Mesendoderm (in vitro differentiated cells): ENCODE data around the gene OR10G6. TPM values are rescaled to one million over a fixed set of nuclear protein-coding genes. Genes with fewer than 3 reads are reported as not detected.

ENCODE experiments used
- DNase-seq: peaks from one replicate; pipeline ENCODE4 v3.0.0; 2013
- H2AK5ac ChIP-seq: 2 replicates; pipeline ENCODE4 v1.6.1; 2013; ENCODE audit warnings: low read length, inconsistent platforms
- H2BK120ac ChIP-seq: 2 replicates; pipeline ENCODE4 v1.6.1; 2013; ENCODE audit warnings: low read depth, mild to moderate bottlenecking, low read length, moderate library complexity, mixed read lengths
- H2BK15ac ChIP-seq: replicated peaks from 2 replicates; pipeline ENCODE4 v1.6.1; 2013; ENCODE audit warnings: low read depth, mild to moderate bottlenecking, moderate library complexity
- H2BK5ac ChIP-seq: 2 replicates; pipeline ENCODE4 v1.6.1; 2013; ENCODE audit warnings: low read length, inconsistent platforms
- H3K18ac ChIP-seq: 2 replicates; pipeline ENCODE4 v1.6.1; 2013; ENCODE audit warnings: mild to moderate bottlenecking, low read length, mixed read lengths
- H3K23ac ChIP-seq: one replicate; pipeline ENCODE4 v1.6.1; 2013; ENCODE audit warnings: low read length
- H3K27ac ChIP-seq: 2 replicates; pipeline ENCODE4 v1.5.1; 2013; ENCODE audit warnings: low read depth, mild to moderate bottlenecking, inconsistent platforms, low read length, moderate library complexity
- H3K27me3 ChIP-seq: 2 replicates; pipeline ENCODE4 v1.6.1; 2013; ENCODE audit warnings: low read length, control low read depth, mild to moderate bottlenecking, inconsistent platforms; ENCODE audit not compliant: insufficient read depth, poor library complexity
- H3K36me3 ChIP-seq: 2 replicates; pipeline ENCODE4 v1.6.1; 2013; ENCODE audit warnings: low read length, inconsistent platforms; ENCODE audit not compliant: control insufficient read depth, insufficient read depth
- H3K4ac ChIP-seq: one replicate; pipeline ENCODE4 v1.6.1; 2013; ENCODE audit warnings: low read depth, mild to moderate bottlenecking, low read length, moderate library complexity
- H3K4me1 ChIP-seq: 2 replicates; pipeline ENCODE4 v1.6.1; 2013; ENCODE audit warnings: low read depth, low read length, inconsistent platforms; ENCODE audit not compliant: control insufficient read depth
- H3K4me2 ChIP-seq: 2 replicates; pipeline ENCODE4 v1.6.1; 2013; ENCODE audit warnings: low read length
- H3K4me3 ChIP-seq: 2 replicates; pipeline ENCODE4 v1.5.1; 2013; ENCODE audit warnings: mild to moderate bottlenecking, low read length
- H3K56ac ChIP-seq: one replicate; pipeline ENCODE4 v1.6.1; 2013; ENCODE audit warnings: low read length
- H3K79me1 ChIP-seq: 2 replicates; pipeline ENCODE4 v1.6.1; 2013; ENCODE audit warnings: low read length, inconsistent platforms
- H3K79me2 ChIP-seq: 2 replicates; pipeline ENCODE4 v1.6.1; 2013; ENCODE audit warnings: mild to moderate bottlenecking, low read length; ENCODE audit not compliant: control insufficient read depth, insufficient read depth
- H3K9ac ChIP-seq: 2 replicates; pipeline ENCODE4 v1.6.1; 2013; ENCODE audit warnings: low read length, inconsistent platforms
- H4K5ac ChIP-seq: one replicate; pipeline ENCODE4 v1.6.1; 2013; ENCODE audit warnings: low read length
- H4K8ac ChIP-seq: one replicate; pipeline ENCODE4 v1.6.1; 2013; ENCODE audit warnings: low read depth, mild to moderate bottlenecking, control low read depth, low read length, moderate library complexity
- WGBS: extraction: QIAGEN DNeasy Blood & Tissue Kit; methylation state at CpG from one replicate; pipeline ENCODE4 v1.1.7; 2013; ENCODE audit warnings: low lambda C conversion rate, missing lambda C conversion rate; ENCODE audit not compliant: insufficient coverage; ENCODE audit errors: extremely low coverage; 5-methylcytosine and 5-hydroxymethylcytosine counted together
- polyA plus RNA-seq, 2 experiments: library from polyadenylated mRNA; stranded (reverse); fragments of 200-250 nt; gene quantifications; one replicate each; pipeline ENCODE4 v1.2.3, GENCODE V29; 2013

Gene OR10G6, protein sequence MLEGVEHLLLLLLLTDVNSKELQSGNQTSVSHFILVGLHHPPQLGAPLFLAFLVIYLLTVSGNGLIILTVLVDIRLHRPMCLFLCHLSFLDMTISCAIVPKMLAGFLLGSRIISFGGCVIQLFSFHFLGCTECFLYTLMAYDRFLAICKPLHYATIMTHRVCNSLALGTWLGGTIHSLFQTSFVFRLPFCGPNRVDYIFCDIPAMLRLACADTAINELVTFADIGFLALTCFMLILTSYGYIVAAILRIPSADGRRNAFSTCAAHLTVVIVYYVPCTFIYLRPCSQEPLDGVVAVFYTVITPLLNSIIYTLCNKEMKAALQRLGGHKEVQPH
- not detected for polyA plus RNA-seq (2013, experiment 1 of 2)
- polyA plus RNA-seq (2013, experiment 2 of 2): not detected

DNA sequence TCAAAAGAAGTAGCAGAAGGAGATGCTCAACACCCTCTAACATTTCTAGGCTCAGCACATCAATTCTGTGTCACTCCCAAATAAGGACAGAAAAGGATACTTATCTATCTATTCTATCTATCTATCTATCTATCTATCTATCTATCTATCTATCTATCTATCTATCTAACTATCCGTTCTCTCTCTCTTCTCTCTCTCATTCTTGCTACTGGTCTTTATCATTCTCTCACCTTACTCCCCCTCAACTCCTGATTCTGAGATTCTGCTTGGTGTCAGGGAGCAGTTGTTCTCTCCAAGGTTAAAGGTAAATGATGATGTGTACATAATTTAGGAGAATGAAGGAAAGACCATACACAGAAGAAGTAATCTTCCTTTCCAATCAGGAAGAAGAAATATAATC, at the start of gene OR10G6:
Gene OR10G6 (minus strand): TSS at position 43 of the 400 bp plus-strand sequence. CDS start 0 bp downstream, at position 43.
- Histone ChIP-seq H3K4me3 (no peak within 1 kb of the TSS), H3K4me2 (no peak within 1 kb of the TSS), H3K4ac (no peak within 1 kb of the TSS), H3K56ac (no peak within 1 kb of the TSS), H3K79me2 (no peaks in the 10 kb centered on the region), H2BK15ac (no peak within 1 kb of the TSS), H2AK5ac (no peak within 1 kb of the TSS), H4K8ac (no peak within 1 kb of the TSS), H3K36me3 (no peaks in the 10 kb centered on the region), H3K27me3 (no peaks in the 10 kb centered on the region), H3K18ac (no peak within 1 kb of the TSS), H3K23ac (no peak within 1 kb of the TSS), H3K27ac (no peak within 1 kb of the TSS), H2BK120ac (no peak within 1 kb of the TSS), H3K4me1 (no peaks in the 10 kb centered on the region), H2BK5ac (no peak within 1 kb of the TSS), H3K9ac (no peak within 1 kb of the TSS), H3K79me1 (no peaks in the 10 kb centered on the region), H4K5ac (no peak within 1 kb of the TSS)
- WGBS: 100% methylated on average over 1 of the region's 1 CpG
- no peak for DNase-seq

DNA sequence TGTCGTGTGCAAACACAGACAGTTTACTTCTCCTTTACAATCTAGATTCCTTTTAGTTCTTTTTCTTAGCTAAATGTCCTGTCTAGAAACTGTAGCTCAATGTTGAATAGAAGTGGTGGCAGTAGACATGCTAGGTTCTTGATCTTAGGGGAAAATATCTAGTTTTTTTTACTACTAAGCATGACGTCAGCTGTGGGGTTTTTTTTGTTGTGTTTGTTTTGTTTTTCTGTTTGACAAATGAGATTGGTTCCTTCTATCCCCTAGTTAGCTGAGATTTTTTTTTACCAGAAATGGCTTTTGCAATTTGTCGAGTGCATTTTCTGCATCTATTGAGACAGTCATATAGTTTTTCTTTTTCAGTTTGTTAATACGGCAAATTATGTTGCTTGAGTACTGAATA, 48.5 kb upstream of the OR10G6 start:
- Histone ChIP-seq H3K9ac (no peak overlapping the region), H2BK15ac (no peak overlapping the region), H2BK120ac (no peak overlapping the region), H3K36me3 (no peaks in the 10 kb centered on the region), H2AK5ac (no peak overlapping the region), H2BK5ac (no peak overlapping the region), H3K4me3 (no peak overlapping the region), H3K18ac (no peak overlapping the region), H3K23ac (no peak overlapping the region), H3K79me2 (no peaks in the 10 kb centered on the region), H4K5ac (no peak overlapping the region), H3K27ac (no peak overlapping the region), H3K27me3 (no peaks in the 10 kb centered on the region), H3K4me2 (no peak overlapping the region), H3K56ac (no peak overlapping the region), H3K79me1 (no peaks in the 10 kb centered on the region), H3K4me1 (no peaks in the 10 kb centered on the region), H3K4ac (no peak overlapping the region), H4K8ac (no peak overlapping the region)
- no CpG with 5 or more reads among the region's 4 CpGs for WGBS
- DNase-seq: no peak

DNA sequence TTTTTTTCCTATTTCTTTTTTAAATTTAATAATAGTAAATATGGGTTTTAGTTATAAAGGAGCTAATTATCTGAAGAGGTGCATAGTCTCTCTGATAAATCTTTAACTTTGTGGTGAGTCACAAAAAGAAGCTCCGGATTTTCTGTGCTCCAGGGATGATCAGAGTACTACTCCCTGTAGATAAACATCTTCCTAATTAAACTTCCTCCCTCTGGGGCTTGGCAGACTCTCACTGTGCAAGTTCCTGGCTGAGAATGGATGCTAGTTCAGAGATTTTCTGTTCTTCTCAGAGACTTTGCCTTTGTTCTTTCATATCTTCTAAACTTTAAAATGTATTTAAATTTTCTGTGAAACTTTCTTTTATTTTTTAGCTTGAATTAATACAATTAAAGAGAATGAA, 46.3 kb upstream of the OR10G6 start, which contains the start of gene OR10G7:
Gene OR10G7 (minus strand): TSS at position 72 of the 400 bp plus-strand sequence. CDS start 2,324 bp downstream, outside the sequence.
- no peak within 1 kb of the TSS for H3K23ac ChIP-seq

DNA sequence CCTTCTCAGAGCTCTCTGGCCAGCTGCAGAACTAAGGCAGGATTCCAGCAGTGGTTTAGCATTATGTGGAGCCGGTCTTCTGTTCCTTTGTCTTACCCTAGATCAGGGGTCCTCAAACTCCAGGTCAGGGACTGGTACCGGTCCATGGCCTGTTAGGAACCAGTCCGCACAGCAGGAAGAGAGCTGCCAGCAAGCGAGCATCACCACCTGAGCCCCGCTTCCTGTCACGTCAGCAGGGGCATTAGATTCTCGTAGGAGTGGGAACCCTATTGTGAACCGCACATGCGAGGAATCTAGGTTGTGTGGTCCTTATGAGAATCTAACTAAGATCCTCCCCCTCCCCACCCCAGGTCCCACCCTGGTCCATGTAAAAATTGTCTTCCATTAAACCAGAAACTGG, 44.6 kb upstream of the OR10G6 start:
- no CpG with 5 or more reads among the region's 9 CpGs for WGBS
- Histone ChIP-seq H3K9ac (no peak overlapping the region), H3K4me2 (no peak overlapping the region), H3K23ac (no peak overlapping the region), H3K4me1 (no peaks in the 10 kb centered on the region), H2AK5ac (no peak overlapping the region), H4K8ac (no peak overlapping the region), H3K27me3 (no peaks in the 10 kb centered on the region), H3K27ac (no peak overlapping the region), H2BK15ac (no peak overlapping the region), H3K4me3 (no peak overlapping the region), H3K56ac (no peak overlapping the region), H3K18ac (no peak overlapping the region), H3K36me3 (no peaks in the 10 kb centered on the region), H3K79me2 (no peaks in the 10 kb centered on the region), H3K79me1 (no peaks in the 10 kb centered on the region), H2BK5ac (no peak overlapping the region), H3K4ac (no peak overlapping the region), H2BK120ac (no peak overlapping the region), H4K5ac (no peak overlapping the region)
- no peak for DNase-seq

More for the DNA sequence above, 46.3 kb upstream of the OR10G6 start, which contains the start of gene OR10G7:
- Histone ChIP-seq H3K79me2 (no peaks in the 10 kb centered on the region), H3K79me1 (no peaks in the 10 kb centered on the region), H3K4me2 (no peak within 1 kb of the TSS), H4K5ac (no peak within 1 kb of the TSS), H3K9ac (no peak within 1 kb of the TSS), H3K56ac (no peak within 1 kb of the TSS), H2BK120ac (no peak within 1 kb of the TSS), H4K8ac (no peak within 1 kb of the TSS), H2AK5ac (no peak within 1 kb of the TSS), H3K4ac (no peak within 1 kb of the TSS), H3K4me3 (no peak within 1 kb of the TSS), H2BK5ac (no peak within 1 kb of the TSS), H2BK15ac (no peak within 1 kb of the TSS), H3K27ac (no peak within 1 kb of the TSS), H3K18ac (no peak within 1 kb of the TSS), H3K27me3 (no peaks in the 10 kb centered on the region), H3K4me1 (no peaks in the 10 kb centered on the region), H3K36me3 (no peaks in the 10 kb centered on the region)
- peak; percentile 48 for DNase-seq
- no CpG with 5 or more reads among the region's 1 CpG for WGBS

DNA sequence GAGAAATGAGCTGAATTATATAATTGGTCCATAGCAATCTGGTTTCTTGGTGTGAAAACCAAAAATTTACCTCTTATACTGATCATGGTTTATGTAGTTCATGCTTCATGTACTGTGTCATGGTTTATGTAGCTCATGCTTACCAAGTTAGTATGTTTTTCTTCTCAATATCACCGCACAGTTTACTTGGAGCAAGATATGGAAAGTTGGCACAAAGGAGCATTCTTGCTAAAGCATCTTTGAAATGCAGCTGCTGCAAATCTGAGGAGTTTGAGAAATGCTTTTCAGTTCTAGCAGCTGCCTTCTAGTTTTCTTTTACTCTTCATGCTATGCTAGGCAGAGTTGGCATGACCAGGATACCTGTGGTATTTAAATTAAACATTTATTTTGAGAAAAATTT, 41.7 kb upstream of the OR10G6 start:
- Histone ChIP-seq H3K4me3 (no peak overlapping the region), H2BK120ac (no peak overlapping the region), H3K27ac (no peak overlapping the region), H2BK15ac (no peak overlapping the region), H3K23ac (no peak overlapping the region), H3K79me2 (no peaks in the 10 kb centered on the region), H3K4me1 (no peaks in the 10 kb centered on the region), H4K8ac (no peak overlapping the region), H4K5ac (no peak overlapping the region), H3K18ac (no peak overlapping the region), H3K4ac (no peak overlapping the region), H3K27me3 (no peaks in the 10 kb centered on the region), H3K9ac (no peak overlapping the region), H2BK5ac (no peak overlapping the region), H3K4me2 (no peak overlapping the region), H2AK5ac (no peak overlapping the region), H3K56ac (no peak overlapping the region), H3K79me1 (no peaks in the 10 kb centered on the region), H3K36me3 (no peaks in the 10 kb centered on the region)
- WGBS: no CpG with 5 or more reads among the region's 1 CpG
- DNase-seq: no peak
